ENCODE measurements around the gene NPEPPS.
"Not testable (repeated sequence)": the region's sequence is repeated elsewhere in the genome, so short reads cannot be mapped to it uniquely, and the experiment has no call there.

The NPEPPS gene

GRCh38 chr17:47561698-47562405 lies 30.9 kb downstream of the NPEPPS start:
- not testable (repeated sequence) for DNase-seq

- DNase-seq = not testable (repeated sequence)
Measured at GRCh38 chr17:47562406-47562705, 31.4 kb downstream of the NPEPPS start.

DNA sequence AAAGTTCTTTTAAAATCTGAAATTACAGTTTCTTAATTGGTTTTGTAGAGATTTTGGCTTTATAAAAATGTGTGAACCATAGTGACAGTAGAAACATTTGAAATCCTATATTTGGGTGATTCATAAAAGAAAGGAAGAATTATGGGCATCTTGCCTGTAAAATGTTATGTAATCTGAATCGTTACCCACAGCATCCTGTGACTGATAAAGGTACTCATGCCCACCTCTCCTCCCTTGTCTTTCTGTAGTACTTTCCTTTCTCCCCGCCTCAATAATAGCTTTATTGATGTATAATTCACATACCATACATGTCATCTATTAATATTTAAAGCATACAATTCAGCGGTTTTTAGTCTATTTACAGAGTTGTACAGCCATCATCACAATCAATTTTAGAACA lies 36.4 kb downstream of the NPEPPS start:
- DNase-seq = not testable (repeated sequence)

DNA sequence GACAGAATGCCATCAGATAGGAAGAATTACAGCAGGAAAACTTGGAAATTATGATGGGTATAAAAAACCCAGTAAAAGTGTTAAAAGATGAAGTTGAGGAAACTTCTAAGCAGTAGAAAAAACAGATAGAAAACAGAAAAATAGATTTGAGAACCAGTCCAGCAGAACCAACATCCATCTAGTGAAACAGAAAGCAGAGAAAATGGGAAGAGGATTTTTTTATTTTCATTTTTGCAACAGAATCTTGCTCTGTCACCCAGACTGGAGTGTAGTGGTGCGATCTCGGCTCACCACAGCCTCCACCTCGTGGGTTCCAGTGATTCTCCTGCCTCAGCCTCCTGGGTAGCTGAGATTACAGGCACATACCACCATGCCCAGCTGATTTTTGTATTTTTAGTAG lies 41.7 kb downstream of the NPEPPS start:
- DNase-seq = not testable (repeated sequence)

GRCh38 chr17:47582416-47582815 lies 51.5 kb downstream of the NPEPPS start:
- not testable (repeated sequence) for DNase-seq

DNA sequence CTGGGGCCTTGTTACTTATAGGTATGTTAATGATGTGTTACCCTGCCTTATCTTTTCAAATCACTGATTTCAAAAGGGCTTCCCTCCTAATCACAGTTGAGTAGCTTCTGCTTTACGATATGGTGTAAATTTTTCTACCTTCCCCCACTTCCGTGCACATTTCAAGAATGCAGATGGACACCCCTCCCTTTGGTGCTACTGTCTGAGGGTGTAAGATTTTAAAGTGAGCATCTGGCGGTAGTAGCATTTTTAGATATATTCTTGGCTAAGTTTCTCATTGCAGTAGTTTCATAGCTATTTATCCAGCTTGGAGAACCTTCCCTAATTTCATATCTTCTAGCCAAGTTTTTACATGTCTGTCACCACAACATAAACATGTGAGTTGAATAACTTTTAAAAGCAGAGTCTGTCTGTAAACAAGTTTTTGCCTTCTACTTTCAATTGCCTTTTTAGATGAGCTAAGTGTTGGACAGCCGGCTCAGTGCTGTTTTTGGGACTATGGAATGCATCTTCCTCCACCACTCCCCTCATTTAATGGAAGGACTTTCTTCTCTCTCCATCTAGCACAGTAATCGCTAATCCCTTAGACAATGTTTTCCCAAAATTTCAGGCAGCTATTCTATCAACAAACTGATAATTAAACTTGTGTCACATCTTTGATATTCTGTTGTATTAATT lies 55.6 kb downstream of the NPEPPS start:
- DNase-seq = not testable (repeated sequence)

DNA sequence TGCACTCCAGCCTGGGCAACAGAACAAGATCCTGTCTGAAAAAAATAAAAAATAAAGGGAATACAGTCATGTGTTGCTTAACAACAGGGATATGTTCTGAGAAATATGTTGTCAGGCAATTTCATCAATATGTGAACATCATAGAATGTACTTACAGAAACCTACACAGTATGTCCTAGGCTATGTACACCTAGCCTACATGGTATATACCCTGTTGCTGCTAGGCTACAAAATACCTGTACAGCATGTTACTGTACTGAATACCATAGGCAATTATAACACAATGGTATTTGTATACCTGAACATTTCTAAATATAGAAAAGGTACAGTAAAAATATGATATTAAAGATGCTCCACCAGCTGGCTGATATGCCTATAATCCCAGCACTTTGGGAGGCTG lies 62.6 kb downstream of the NPEPPS start:
- not testable (repeated sequence) for DNase-seq

DNA sequence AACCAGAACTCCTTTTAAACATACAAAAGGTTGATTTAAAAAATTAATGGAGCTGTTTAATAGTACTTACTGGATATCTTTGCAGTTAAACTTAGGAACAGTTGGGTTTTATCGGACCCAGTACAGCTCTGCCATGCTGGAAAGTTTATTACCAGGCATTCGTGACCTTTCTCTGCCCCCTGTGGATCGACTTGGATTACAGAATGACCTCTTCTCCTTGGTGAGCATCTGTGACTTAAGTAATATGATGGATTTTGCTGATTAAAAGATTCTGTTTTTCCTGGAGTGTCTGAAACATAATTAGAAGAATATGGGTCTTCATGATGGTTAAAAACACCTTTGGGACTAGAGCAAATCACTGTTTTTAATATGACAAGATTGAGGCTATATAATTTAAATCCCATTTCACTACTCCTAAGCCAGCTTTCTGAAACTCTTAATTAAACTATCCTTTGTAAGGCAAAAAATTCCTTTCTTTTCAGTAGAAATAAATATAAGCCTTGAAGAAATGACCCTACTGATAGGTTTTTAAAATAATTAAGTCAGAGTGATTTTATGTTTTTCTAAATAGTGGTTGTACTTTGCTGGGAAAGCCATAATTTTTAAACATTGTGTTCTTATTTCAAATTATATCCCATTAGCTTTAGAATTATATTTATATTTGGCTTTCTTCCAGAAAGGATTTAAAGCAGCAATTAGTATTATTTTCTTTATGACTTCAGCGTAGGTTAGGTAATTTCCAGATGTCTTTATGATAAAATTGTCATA lies 73.1 kb downstream of the NPEPPS start:
- DNase-seq = no peak

- no peak for DNase-seq
Measured at GRCh38 chr17:47604598-47604927, 73.7 kb downstream of the NPEPPS start.

- DNase-seq = no peak
Measured at GRCh38 chr17:47605011-47605410, 74.1 kb downstream of the NPEPPS start.

DNA sequence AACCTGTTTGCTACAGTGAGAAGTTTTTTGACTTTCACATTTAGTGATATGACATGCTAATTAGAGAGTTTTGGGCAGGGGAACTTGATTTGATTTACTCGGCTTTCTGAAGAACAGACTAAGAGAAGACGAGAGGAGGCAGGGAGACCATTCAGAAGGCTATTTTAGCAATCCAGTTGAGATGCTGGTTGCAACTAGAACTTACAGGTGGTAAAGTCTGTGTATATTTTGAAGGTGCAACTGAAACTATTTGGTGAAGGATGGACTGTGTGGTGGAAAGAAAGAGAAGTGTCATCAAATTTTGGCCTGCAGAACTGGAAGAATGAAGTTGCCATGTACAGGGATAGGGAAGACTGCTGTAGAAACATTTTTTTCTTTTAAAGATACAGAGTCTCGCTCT lies 76.6 kb downstream of the NPEPPS start:
- DNase-seq = no peak

- no peak for DNase-seq
Measured at GRCh38 chr17:47611372-47612350, 80.8 kb downstream of the NPEPPS start.

- DNase-seq = peak; percentile 23 to 63
Measured at GRCh38 chr17:47615766-47616424, 85.0 kb downstream of the NPEPPS start.

DNA sequence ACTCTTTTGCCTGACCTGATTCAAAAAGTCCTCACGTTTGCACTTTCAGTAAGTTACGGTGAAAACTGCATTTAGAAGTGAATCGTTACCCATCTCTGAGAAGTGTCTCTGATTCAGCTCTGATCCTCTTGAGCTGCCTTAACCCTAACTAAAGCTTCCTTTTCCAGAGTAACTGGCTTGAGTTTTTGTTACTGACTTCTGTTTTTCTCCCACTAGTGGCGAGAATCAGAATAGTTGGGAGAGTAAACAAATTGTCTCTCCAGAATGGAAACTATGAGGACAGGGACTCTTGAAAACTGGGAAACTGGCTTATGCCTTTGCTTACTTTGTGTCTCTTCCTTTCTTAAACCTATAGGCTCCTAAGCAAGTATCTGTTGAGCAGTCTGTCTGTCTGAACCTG lies 87.5 kb downstream of the NPEPPS start:
- DNase-seq = no peak

DNA sequence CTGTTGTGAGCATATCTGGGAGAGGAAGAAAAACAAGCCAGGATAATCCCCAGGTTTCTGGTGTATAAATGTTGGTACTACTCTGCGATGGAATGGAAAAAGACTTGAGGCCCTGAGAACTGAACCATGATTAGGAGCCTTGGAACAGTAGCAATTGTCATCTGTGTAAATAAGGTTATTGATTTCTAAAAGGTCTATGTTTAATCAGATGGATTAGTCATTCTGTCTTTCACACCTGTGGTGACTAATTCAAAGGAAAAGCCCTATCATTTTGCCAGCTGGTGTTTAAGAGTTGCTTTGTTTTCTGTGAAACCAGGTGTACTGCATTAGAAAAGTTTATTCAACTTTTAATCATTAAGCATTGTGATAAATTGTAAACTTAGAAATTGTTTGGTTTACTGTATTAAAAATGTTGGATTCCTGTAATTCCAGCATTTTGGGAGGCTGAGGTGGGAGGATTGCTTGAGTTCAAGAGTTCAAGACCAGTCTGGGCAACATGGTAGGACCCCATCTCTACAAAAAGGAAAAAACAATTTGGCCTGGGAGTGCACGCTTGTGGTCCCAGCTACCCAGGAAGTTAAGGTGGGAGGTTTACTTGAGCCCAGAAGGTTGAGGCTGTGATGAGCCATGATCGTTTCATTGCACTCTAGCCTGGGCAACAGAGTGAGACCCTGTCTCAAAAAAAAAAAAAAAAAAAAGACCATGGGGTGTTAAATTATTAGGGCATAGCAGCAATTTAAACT lies 89.8 kb downstream of the NPEPPS start:
- DNase-seq = no peak

DNA sequence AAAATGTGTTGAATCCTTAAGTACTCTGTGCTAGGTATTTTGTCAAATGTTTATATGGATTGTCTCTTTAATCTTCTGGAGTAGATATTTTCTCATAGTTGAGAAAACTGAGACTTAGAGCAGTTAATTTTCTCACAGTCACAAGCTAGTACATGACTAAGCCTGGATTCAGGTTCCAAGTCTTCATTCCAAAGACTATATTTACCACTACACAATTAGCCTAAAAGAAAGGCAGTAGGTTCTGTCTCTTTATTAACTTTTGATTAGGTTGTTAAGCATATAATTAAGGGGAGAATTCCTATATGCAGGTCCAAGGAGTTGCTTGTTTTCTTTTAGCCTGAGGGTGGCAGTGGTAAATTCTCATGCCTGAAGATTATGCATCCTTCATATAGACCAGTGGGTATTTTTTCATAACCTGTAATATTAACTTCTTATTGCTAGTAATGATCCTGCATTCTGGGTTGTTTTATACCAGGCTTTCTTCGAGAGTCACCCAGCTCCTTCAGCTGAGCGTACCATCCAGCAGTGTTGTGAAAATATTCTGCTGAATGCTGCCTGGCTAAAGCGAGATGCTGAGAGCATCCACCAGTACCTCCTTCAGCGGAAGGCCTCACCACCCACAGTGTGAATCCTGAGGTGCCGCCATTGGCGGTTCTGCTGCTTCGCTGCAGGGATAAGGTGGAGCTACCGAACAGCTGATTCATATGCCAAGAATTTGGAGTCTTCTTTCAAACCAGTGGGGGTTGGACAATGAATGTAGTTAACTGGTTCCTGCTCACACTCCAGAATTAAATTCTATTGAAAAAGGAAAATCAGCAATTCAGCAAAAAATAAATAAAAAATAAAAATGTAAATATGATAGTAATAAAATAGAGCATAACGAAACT lies 90.6 kb downstream of the NPEPPS start:
- no peak for DNase-seq

DNA sequence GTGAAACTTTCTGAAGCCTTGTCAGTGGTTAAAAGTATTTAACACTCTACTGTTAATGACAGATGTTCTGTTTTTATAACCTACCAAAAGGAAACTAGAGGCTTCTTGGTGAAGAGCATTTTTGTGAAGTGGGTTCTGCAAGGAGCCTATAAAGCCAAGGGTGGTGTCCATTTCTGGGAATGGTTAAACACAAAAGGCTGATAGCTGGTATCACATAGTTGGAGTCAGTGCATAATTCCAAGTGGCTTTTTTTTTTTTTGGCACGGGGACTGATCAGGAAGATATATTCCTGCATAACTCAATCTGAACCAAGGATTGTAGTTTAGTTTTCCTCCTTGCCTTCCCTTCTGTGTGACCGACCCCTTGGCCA lies 91.3 kb downstream of the NPEPPS start:
- DNase-seq = no peak

GRCh38 chr17:47624727-47625068 lies 93.8 kb downstream of the NPEPPS start:
- DNase-seq = no peak

DNA sequence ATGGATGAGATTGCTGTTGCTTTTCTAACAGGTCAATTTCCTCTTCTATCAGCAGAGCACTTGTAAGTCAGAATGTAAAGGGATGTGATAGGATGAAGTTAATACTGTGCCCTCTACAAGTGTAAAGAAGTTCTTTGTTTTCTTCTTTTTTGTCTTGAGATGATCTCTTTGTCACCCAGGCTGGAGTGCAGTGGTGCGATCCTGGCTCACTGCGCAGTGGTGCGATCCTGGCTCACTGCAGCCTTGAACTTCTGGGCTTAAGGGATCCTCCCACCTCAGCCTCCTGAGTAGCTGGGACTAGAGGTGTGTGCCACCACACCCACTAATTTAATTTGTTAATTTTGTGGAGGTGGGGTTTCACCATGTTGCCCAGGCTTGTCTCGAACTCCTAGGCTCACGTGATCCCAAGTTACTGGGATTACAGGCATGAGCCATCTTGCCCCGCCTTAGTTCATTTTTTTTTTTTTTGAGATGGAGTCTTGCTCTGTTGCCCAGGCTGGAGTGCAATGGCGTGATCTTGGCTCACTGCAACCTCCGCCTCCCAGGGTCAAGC lies 97.2 kb downstream of the NPEPPS start:
- no peak for DNase-seq

GRCh38 chr17:47629826-47630225 lies 98.9 kb downstream of the NPEPPS start:
- no peak for DNase-seq

Data from NCI-H446 (cell line).